Measurements from ENCODE around the gene C6orf89.
A peak's percentile ranks its signal among the peaks of the same experiment; 100 is the strongest.
"Not testable (repeated sequence)": the region's sequence is repeated elsewhere in the genome, so short reads cannot be mapped to it uniquely, and the experiment has no call there.

Gene C6orf89

DNA sequence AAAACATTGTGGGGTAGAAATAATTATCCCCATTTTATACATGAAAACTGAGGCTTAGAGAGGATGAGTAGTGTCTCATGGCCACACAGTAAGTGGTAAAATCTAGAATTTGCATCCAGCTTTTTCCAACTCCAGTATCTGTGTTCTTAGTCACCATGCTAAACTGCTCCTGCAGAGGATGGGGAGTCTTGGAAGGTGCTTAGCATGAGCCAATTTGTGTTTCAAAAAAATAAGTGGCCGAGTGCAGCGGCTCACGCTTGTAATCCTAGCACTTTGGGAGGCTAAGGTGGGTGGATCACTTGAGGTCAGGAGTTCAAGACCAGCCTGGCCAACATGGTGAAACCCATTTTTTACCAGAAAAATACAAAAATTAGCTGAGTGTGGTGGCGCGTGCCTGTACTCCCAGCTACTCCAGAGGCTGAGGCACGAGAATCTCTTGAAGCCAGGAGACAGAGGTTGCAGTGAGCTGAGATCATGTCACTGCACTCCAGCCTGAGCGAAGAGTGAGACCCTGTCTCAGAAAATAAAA is 2.4 kb downstream of the C6orf89 start:
- no peak for DNase-seq (ENCODE audit: low read depth in 2 of 2)

DNA sequence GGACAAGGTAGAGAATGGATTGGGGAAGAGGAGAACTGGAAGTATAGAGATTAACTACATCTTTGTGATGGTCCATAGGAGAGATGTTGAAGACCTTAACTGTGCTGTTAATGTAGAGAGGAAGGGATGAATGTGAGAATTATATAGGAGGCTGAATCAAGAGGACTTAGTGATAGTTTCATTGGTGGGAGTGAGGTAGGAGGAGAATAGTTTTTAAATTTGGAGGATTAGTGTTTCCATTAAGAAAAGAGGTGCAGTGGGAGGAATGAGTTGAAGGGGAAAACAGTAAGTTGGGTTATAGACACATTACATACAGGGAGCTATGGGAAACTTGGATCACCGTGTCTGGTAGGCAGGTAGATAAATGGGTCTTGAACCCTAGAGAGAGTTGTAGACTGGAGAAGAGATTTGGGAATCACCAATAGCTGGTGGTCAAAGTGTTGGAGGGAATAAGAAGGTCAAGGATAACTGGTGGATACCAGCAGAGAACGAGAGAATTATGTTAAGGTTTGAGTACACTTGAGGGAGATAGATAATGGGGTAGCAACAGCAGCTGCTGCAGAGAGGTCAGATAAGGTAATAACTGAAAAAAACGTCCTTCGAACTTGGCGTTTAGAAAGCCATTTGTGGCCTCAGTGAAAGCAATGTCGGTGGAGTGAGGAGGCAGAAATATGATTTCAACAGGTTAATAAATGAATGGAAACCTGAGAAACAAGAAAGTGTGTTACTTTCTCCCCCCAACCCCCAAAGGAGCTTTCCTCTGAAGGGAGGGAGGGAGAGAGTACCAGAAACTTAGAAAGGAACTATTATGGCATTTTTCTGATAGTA is 3.1 kb downstream of the C6orf89 start:
- no peak for DNase-seq (ENCODE audit: low read depth in 2 of 2)

DNA sequence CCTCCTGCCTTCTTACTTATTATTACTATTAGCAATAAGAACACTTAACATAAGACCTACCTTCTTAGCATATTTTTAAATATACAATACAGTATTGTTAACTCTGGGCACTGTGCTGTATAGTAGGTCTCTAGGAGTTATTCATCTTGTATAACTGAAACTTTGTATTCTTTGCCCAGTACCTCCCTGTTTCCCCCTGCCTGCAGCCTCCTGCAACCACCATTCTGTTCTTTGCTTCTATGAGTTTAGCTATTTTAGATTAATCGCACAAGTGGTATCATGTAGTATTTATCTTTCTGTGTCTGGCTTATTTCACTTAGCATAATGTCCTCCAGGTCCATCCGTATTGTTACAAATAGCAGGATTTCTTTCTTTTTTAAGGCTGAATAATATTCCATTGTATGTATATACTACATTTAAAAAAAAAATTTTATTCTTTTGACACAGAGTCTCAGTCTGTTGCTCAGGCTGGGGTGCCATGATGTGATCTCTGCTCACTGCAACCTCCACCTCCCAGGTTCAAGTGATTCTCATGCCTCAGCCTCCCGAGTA is 4.4 kb downstream of the C6orf89 start:
- no peak for DNase-seq (ENCODE audit: low read depth in 2 of 2)

DNA sequence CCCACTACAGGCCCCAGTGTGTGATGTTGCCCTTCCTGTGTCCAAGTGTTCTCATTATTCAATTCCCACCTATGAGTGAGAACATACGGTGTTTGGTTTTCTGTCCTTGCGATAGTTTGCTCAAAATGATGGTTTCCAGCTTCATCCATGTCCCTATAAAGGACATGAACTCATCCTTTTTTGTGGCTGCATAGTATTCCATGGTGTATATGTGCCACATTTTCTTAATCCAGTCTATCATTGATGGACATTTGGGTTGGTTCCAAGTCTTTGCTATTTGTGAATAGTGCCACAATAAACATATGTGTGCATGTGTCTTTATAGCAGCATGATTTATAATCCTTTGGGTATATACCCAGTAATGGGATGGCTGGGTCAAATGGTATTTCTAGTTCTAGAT is 5.4 kb downstream of the C6orf89 start:
- DNase-seq (ENCODE audit: low read depth in 2 of 2) = not testable (repeated sequence)

DNA sequence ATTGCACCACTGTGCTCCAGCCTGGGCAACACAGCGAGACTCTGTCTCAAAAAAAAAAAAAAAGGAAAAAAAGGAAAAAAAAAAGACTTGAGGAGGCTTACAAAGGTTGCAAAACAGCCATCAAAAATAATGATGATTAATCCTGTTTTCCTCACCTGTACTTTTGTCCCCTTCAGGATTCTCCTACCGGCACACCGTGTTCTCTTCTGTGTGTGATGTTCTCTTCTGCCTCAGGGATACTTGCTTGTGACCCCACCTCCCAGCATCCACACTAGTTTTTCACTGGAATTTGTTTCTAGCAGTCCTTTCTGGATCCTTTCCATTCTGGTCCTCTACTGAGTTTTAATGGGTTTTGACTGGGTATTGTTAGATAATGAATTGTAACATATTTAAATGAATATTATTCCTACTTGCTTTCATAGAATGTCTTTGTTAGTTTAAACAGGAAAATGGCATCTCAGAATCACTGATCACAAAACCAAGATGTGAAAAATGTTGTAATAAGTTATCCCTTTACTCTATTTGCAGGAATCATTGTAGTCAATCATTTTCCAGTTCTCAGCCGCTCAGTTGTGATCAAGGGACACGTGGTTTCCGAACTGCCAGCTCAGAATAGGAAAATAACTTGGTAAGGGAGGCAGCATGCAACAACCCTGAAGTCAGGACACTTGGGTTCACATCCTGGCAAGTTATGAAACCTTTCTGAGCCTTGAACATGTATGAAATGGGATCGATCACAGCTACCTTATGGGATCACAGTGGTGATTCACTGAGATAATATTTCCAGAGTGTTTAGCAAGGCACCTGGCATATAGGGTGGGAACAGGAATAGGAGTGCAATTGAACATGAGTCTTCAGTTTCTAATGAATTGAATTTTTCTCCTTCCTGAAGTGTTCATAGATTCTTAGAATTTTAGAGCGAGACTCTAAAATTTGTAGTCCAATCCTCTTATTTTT is 8.5 kb downstream of the C6orf89 start:
- no peak for DNase-seq (ENCODE audit: low read depth in 2 of 2)

DNA sequence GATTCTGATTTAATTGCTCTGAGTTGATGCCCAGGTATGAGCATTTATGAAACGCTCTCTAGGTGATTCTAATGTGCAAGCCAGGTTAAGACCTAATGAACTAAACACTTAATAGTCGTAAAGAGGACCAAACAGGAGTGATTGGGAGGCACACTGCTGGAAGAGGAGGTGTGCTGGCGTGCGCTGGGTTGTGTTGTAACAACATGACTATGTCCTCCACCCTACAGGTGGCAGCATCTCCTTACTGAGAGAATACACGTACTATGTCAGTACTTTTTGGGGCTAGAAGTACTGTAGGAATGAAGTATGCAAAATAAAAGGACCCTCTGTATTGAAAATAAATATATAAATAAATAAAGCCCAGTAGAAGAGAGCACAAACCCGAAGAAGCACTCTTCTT is 11.9 kb downstream of the C6orf89 start:
- no peak for DNase-seq (ENCODE audit: low read depth in 2 of 2)

DNA sequence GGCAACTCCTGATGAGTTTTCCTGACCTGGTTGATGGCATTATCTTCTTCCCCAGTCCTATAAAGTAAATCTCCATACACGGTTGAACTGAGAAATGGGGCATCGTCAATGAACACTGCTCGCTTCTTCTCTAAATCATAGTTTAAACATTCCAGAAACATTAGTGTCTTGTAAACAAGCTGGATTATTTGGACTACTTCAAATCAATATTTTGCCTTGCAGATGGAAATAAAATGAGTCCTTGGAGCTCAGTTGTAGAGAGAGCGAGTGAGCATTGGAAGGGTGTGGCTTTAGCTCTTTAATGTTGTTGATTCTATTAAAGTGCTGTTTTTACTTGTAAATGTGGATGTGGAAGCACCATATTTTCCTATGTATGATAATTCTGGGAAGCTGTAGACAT is 18.4 kb downstream of the C6orf89 start:
- DNase-seq (ENCODE audit: low read depth in 2 of 2) = no peak

DNA sequence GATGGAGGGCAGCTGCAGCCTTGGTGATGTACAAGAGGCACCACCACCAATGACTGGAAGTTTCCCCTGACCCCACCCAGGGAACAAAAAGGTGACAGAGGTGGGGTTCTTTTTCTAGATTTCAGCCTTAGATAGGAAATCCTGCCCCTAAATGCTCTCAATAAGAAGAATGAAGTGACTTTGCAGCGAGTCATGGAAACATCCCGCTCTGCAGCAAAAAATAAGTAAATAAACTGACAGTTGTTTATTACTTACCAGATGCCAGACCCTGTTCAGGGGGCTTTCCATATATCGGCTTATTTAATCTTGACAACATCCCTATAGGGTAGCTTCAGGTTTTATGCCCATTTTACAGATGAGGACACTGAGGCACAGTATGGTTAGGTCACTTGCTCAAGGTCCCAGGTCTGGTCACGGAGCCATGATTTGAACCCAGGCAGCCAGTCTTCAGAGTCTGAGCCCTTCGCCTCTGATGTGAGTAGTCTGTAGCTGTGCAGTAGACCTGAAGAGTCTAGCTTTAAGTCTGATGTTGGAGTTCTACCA is 19.2 kb downstream of the C6orf89 start:
- DNase-seq (ENCODE audit: low read depth in 2 of 2) = no peak

DNA sequence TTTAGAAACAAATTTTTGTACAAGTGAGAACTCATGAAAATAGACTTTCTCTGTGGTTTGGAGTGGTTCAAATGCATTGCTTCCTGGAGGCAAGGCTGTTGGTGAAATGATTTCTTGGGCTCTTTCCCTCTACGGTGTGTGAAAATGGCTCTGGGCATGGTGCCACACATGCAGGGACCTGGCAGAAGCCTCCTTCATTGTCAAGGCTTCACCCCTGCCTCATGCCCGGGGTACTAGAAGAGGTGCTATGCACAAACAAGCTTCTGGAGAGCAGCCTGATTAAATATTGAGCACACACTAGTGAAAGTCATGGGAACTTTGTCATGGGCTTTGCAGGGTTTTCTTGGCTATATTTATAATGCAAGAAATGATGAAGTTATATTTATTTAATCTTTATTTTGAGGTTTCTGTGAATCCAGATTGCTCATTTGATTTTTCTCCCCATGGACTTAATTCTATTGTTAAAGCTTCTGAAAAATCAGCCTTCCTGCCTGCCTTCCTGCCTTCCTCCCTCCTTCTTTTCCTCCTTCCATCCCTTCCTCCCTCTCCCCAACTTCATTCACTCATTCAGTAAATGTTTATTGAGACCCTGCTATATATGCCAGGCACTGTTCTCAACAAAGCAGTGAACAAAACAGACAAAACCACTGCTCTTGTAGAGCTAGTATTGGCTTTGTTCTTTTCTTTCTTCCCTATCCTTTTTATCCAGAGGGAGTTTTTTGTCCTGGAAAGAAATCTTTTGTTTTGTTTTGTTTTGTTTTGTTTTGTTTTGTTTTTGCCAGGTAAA is 21.0 kb downstream of the C6orf89 start:
- no peak for DNase-seq (ENCODE audit: low read depth in 2 of 2)

DNA sequence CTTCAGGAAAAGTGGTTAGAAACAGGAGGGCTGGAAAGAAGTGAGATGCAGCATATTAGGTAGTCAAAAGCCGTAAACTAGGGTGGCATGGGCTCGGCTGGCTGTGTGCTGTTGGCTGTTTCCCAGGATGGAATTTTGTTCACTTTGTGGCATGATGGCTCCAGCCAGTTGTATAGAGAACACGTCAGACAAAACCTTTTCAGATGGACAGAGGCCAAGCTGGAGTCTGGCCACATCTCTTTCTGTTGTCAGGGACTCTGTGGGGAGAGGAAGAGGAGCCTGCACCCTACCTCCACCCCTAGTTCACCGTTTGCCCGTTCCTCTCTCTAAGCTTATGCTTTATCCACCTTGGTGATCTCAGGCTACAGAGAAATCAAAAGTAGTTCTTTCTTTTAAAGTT is 22.0 kb downstream of the C6orf89 start:
- no peak for DNase-seq (ENCODE audit: low read depth in 2 of 2)

DNA sequence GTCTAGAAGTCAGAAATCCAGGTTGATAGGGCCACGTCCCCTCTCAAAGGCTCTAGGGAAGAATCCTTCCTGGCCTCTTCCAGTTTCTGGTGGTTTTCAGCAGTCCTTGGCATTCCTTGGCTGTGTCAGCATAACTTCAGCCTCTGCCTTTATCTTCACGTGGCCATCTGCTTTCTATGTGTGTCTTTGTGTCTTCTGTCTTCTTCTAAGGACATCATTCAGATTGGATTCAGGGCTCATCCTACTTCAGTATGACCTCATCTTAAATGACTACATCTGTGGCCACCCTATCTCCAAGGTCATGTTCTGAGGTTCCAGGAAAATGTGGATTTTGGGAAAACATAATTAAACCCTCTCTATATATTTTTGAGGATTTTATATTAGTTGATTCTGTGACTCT is 23.0 kb downstream of the C6orf89 start:
- no peak for DNase-seq (ENCODE audit: low read depth in 2 of 2)

DNA sequence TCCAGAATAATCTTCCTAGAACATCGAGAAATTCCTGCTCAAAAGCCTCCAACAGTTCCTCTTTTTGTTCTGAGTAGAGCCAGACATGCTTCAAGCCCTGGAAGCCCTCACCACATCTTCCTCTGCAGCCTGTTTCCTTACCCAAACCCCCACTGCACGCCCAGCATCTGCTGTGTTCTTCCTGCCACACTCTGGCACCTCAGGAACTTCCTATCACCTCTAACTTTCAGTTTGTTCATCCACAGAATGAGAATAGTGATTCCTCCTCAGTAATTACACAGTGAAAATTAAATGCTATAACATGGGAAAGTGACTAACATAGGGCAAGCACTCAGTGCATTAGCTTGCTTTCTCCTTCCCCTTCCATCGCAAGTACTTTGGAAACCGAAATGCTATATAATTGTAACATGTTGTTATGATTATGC is 26.3 kb downstream of the C6orf89 start:
- DNase-seq (ENCODE audit: low read depth in 2 of 2) = peak; percentile 22 to 23

DNA sequence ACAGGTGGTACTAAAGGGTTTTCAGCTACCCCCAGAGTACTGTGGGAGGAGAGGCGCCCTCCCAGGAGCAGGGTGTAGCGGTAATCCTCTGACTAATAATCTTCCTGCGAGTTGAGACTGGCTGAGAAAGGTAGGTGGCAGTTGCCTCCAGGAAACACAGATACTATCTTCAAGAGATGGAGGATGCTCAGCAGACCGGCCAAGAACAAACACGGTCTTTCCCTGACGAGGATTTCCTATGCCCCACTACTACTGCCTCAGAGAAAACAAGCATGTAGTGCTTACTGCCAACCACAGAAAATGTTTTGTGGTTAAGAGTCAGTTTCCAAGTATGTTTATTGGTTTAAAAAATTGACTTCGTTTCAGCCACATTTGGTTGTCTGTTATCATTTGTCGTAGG is 26.8 kb downstream of the C6orf89 start:
- peak; percentile 46 to 53 for DNase-seq (ENCODE audit: low read depth in 2 of 2)

DNA sequence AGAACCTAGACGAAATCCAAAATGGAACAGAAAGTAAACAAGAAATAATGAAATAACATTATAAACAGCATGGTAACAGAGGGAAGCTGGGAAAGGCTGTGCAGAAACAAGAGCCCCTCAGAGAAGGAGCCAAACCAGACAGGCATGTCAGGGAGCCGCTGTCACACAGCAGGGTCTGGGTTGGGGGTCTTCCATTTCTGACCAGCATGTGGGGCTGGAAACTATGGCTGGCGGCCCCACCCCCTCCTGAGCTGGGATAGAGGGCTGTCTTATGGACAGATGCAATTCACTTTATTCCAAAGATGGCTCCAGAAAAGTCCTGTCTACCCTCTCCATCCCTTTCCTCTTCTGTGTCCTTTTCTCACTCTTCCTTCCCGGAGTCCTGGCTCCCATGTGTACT is 27.3 kb downstream of the C6orf89 start:
- no peak for DNase-seq (ENCODE audit: low read depth in 2 of 2)

DNA sequence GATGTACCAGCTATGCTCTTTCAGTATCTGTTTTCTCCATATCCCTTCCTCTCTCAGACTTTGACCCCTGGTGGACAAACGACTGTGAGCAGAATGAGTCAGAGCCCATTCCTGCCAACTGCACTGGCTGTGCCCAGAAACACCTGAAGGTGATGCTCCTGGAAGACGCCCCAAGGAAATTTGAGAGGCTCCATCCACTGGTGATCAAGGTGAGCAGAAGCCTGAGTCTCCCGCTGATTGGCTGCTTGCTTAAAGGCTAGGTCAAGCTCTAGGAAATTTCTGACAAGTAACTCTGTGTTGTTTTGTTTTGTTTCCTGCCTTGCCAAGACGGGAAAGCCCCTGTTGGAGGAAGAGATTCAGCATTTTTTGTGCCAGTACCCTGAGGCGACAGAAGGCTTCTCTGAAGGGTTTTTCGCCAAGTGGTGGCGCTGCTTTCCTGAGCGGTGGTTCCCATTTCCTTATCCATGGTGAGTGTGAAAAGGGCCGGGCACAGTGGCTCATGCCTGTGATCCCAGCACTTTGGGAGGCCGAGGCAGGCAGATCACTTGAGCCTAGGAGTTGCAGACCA is 28.6 kb downstream of the C6orf89 start:
- no peak for DNase-seq (ENCODE audit: low read depth in 2 of 2)

DNA sequence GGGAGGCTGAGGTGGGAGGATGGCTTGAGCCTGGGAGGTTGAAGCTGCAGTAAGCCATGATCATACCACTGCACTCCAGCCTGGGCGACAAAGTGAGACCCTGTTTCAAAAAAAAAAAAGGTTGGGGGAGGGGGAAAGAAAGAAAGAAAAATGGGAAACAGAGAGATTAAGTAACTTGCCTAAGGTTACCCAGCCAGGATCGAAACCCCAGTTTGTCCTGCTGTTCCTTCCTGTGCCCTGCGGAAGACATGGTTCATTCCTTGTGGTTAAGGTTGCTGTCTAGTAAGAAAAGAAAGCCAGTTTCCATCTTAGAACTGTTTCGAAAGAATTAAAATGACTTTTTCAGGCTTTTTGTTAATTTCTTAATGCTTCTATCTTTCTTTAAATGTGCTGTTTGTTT is 29.8 kb downstream of the C6orf89 start:
- DNase-seq (ENCODE audit: low read depth in 2 of 2) = no peak

DNA sequence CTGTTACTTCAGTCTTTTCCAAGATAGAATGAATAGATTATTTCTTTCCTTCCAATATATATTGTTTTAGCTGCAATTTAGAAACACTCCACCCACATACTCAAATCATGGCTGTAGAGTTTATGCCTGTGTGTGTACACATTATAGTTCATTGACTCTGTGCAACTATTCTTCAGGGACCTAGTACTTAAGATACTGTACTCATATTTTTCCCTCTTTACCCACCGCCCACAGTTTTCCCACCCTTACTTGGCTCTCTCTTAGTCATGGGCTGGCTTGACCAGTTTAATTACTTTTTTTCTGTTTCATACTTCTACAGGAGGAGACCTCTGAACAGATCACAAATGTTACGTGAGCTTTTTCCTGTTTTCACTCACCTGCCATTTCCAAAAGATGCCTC is 30.4 kb downstream of the C6orf89 start:
- DNase-seq (ENCODE audit: low read depth in 2 of 2) = no peak

DNA sequence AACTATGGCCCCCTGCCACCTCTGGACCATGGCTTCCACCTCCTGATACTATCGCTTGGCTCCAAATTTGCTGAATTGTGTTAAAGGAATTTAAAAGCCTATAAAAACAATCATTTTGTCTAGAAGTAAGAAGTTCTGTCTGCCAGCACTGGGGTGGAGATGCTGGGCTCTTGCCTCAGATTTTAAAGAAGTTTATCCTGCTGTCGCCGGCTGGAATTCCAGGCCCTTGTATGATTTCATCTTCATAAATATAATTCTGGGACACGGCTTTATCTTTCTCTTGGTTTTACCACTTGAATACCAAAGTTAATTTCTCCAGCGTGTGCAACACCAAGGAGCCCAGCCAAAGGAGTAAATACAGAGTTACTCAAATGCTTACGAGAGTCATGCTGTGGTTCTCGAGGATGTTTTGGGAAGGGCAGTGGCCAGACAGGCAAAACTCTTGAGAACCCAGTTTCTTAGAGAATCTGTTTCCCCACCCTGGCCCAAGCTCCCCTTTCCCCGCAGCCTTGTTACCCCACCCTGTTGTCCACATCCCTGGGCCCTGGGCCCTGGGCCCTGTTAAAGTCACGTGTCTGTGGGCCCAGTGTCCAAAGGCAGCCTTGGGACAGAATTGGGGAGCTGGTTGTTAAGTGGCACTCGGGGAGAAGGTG is 31.9 kb downstream of the C6orf89 start:
- no peak for DNase-seq (ENCODE audit: low read depth in 2 of 2)

DNA sequence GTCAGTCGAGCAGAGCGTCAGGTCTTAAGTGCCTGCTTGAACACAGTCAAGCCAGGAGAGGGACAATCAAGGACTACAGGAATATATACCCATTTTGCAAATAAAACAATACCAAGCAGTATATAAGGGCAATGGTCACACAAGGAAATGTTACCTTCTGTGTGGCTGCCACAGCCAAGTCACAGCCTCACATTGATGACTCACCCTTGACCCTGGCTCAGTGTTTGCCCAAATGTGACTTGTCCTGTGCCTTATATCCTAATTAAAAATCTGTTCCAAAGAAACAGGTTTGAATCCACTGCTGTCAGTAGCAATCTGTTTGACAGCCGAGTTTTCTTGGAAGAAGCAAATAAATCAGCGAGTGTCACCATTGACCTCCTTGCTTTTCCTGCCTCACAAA is 34.3 kb downstream of the C6orf89 start:
- no peak for DNase-seq (ENCODE audit: low read depth in 2 of 2)

DNA sequence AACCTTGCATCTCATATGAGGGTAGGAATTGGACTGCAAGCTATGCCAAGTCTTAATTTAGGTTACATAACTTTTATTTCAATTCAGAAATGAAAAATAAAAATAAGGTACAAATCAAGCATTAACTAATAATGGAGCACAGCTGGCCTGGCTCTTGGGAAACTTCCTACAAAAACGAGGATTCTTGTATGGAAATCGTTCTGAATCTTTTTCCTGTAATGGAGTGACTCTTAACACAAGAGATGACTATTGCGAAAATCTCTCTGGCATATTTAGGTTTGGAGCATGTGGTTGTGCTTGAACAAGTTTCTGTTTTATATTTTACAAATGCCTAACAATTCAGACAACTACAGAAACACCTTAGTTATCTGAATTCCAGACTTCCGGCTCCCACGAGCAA is 34.8 kb downstream of the C6orf89 start:
- no peak for DNase-seq (ENCODE audit: low read depth in 2 of 2)
